GM18508 (cell line): ENCODE measurements around the gene ZNF639.
A peak's percentile ranks its signal among the peaks of the same experiment; 100 is the strongest.

Experiments
- ATAC-seq: cut with Tn5 transposase; IDR thresholded peaks from one replicate; pipeline ENCODE4 v1.9.1; 2021; ENCODE audit warnings: moderate number of reproducible peaks; ENCODE audit not compliant: insufficient read depth, unreplicated experiment

The ZNF639 gene

GRCh38 chr3:179309225-179310078 is 13.4 kb upstream of the ZNF639 start:
- peak; percentile 83 for ATAC-seq

GRCh38 chr3:179318876-179319275 is 4.0 kb upstream of the ZNF639 start:
- ATAC-seq, result no peak

- ATAC-seq, result no peak
These were observed 1.1 kb upstream of the ZNF639 start for GRCh38 chr3:179321668-179322285.

DNA sequence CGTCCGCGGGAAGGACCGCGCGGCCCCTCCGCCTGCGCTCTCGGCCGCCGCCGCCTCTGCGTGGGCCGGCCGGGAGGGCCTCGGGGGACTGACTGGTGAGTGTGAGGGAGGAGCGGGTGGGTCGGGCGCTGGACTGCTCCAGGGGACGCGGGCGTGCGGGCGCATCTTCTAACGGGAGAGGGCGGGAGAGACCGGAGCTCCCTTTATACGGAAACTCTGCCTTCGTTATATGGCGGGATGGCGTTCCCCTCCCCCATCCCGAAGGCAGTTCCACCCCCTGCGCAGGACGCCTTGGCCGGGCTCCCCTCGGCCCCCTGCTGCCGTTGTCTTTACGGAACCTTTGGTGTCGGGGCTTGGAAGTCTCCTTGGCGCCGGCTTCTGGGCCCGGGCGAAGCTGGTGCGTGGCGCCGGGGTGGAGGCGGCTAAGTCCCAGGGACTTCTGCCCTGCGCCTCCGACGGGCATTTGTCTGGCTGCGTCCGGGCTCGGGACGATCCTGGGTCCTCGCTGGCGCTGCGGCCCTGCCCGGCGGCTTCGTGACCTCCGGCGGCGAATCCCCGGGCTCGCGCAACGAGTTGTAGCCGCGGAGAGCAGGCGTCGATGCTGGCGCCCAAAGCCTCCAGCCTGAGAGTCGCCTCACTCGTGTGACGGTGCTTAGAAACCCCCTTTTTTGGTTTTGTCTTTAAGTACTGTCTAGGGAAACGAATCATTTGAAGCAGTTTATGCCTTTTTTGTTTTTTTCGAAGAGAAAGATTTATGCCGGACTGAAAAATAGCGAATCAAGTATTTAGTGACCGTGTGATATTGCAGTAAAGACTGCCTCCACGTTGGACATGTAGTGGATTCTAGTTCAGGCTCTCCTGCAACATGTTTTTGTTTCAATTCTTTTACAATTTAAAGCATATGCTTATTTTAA is 623 bp downstream of the ZNF639 start:
- peak; percentile 25 for ATAC-seq

- no peak for ATAC-seq
These were observed 1.5 kb downstream of the ZNF639 start for GRCh38 chr3:179324270-179324754.

- no peak for ATAC-seq
These were observed 7.6 kb downstream of the ZNF639 start for GRCh38 chr3:179330438-179330837.

GRCh38 chr3:179332240-179332639 is 9.4 kb downstream of the ZNF639 start:
- ATAC-seq, result no peak

DNA sequence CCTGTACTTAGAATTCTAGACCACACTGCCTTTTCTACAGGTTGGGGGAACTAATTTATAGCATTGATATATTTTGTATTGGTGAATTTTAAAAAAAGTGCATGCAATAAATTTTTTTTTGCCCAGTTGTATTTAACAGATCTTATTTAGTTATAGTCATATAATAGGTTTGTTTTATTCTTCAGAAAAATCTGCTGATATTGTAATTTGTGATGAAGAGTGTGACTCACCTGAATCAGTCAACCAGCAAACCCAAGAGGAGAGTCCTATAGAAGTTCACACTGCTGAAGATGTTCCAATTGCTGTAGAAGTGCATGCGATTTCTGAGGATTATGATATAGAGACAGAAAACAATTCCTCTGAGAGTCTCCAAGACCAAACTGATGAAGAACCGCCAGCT is 10.3 kb downstream of the ZNF639 start:
- no peak for ATAC-seq

- ATAC-seq, result no peak
These were observed 13.6 kb downstream of the ZNF639 start for GRCh38 chr3:179336345-179336929.

- peak; percentile 82 for ATAC-seq
These were observed 24.7 kb downstream of the ZNF639 start, which contains the start of gene MFN1 for GRCh38 chr3:179347345-179348194. TSS of gene MFN1 (plus strand) at chr3:179347709. CDS start at chr3:179348852, 1,143 bp downstream.

- ATAC-seq, result peak; percentile 35
These were observed 25.6 kb downstream of the ZNF639 start for GRCh38 chr3:179348325-179349013.

DNA sequence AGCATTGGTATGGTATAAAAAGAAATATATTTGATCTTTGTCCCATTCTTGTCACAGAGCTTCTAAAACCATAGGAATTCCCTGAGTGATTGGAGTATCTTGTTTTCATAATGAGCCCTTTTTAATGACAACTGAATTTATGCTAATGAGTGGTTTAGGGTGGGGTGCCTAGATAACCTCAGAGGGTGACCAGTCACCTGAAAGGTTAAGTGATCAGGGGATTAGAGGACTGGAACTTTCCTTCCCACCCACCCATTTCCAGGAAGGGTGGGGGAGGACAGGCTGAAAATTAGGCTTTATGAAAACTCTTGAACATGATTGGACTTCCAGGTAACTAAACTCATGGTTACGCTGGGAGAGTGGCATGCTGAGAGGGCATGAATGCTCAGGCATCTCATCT is 33.2 kb downstream of the ZNF639 start:
- ATAC-seq, result no peak

- no peak for ATAC-seq
These were observed 40.5 kb downstream of the ZNF639 start for GRCh38 chr3:179363332-179363731.

DNA sequence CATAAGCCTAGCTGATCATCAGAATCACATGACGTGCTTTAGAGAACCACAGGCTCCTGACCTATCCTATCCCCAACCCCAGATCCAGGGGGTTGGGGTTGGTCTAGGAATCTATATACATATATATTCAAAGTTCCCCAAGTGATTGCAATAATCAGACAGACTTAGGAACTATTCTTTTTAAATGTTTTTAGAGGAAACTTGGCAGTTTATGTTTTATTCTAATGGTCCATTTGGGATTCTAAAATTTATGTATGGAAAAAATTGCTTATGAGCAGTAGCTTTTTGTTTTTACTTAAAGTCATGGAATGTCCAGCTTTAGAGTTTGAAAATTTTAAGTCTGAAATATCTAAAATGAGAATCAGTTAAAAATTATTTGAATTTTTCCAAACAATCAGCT is 46.8 kb downstream of the ZNF639 start:
- ATAC-seq, result no peak

GRCh38 chr3:179373938-179374337 is 51.1 kb downstream of the ZNF639 start:
- ATAC-seq, result no peak

DNA sequence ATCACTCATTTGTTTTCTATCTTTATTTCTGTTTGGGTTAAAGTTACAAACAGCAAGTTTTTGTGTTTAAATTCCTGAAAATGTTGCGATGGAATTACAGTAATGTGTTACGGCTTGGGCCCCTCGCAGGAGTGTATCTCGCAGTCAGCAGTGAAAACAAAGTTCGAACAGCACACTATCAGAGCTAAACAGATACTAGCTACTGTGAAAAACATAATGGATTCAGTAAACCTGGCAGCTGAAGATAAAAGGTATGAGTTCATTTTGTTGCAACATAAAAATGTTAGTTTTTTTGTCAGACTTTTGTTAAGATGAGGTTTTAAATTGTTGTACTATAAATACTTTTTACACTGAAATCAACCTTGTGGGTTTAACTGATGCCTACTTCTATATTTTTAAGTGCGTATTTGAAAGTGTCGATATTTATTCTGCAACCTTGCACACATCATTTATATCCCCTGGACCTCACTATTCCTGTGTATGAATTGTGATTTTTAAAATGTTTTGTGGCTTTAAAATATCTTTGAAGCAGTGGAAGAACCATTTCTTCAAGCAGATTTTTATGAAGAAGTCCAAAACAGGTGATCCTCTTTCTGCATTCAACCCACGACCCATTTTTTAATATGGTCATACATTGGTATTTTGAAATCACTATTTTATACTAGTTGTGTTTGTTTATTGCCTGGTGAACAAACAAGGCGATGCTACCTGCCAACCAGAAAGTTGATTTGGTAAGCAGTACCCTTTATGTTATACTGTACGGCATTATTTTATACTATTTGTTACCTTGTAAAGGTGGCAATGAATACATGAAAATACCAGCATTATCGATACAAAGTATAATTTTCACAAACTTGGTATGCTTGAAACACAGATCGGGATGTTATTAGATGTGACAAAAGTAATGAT is 52.5 kb downstream of the ZNF639 start:
- no peak for ATAC-seq

- ATAC-seq, result no peak
These were observed 53.6 kb downstream of the ZNF639 start for GRCh38 chr3:179376474-179376873.
